ENCODE results near the gene CYYR1.

The CYYR1 gene

DNA sequence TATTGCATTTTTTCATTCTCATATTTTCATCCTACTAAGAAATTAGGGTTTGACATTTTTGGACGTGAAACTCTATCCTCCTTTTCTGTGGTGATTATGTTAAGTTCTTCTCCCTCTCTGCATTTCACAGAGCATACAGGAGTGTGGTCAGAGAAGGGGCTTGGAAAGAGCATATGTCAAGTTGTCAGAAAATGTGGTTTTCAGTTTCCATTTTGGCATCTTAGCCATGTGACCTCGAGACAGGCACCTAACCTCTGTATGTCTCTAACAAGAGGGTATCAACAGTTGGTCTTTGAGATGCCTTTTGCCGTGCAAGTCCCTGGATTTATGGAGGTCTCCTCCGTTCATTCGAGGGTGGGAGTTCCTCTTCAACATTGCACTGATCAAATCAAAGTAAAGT is 140.7 kb downstream of the CYYR1 start:
- H3K27me3 Mint-ChIP-seq (ENCODE audit: low read depth) = no peaks in the 10 kb centered on the region
- TF ChIP-seq, protein P1, sequence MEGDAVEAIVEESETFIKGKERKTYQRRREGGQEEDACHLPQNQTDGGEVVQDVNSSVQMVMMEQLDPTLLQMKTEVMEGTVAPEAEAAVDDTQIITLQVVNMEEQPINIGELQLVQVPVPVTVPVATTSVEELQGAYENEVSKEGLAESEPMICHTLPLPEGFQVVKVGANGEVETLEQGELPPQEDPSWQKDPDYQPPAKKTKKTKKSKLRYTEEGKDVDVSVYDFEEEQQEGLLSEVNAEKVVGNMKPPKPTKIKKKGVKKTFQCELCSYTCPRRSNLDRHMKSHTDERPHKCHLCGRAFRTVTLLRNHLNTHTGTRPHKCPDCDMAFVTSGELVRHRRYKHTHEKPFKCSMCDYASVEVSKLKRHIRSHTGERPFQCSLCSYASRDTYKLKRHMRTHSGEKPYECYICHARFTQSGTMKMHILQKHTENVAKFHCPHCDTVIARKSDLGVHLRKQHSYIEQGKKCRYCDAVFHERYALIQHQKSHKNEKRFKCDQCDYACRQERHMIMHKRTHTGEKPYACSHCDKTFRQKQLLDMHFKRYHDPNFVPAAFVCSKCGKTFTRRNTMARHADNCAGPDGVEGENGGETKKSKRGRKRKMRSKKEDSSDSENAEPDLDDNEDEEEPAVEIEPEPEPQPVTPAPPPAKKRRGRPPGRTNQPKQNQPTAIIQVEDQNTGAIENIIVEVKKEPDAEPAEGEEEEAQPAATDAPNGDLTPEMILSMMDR (IDR thresholded peaks at IDR 0.05; ENCODE audit: unreplicated experiment in 3 of 3) = no peak
- no peaks in the 10 kb centered on the region for H3K36me3 Mint-ChIP-seq (ENCODE audit: low read depth)
- no peaks in the 10 kb centered on the region for H3K9me3 Mint-ChIP-seq
- H3K27ac Mint-ChIP-seq = no peak overlapping the region
- no peak overlapping the region for H3K4me3 Mint-ChIP-seq
- peaks cover under 1% of the 10 kb centered on the region for H3K4me1 Mint-ChIP-seq

DNA sequence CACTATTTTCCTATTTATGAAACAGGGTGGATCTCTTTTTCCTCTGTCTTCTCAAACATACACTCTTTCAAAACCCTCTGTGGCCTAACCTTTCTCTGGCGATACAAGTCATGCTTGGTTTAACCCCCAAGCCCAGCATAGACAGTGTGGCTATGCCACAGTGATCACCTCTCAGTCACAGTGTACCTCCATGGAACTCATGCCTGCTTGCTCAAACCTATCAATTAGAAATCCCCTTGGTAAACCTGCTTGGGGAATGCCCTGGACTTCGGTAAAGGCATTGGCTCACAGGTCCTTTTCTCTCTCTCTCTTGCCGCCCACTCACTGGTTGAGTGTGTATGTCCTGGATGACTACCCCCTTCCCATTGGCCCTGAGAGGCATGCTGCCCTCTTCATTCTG is 147.5 kb downstream of the CYYR1 start:
- Mint-ChIP-seq H3K36me3 (ENCODE audit: low read depth) (no peaks in the 10 kb centered on the region), H3K4me3 (no peak overlapping the region), H3K27ac (no peak overlapping the region), H3K27me3 (ENCODE audit: low read depth) (no peaks in the 10 kb centered on the region), H3K4me1 (peaks cover 14% of the 10 kb centered on the region), H3K9me3 (peaks cover 2% of the 10 kb centered on the region)
- TF ChIP-seq, protein P1 (IDR thresholded peaks at IDR 0.05; ENCODE audit: unreplicated experiment in 3 of 3) = no peak

DNA sequence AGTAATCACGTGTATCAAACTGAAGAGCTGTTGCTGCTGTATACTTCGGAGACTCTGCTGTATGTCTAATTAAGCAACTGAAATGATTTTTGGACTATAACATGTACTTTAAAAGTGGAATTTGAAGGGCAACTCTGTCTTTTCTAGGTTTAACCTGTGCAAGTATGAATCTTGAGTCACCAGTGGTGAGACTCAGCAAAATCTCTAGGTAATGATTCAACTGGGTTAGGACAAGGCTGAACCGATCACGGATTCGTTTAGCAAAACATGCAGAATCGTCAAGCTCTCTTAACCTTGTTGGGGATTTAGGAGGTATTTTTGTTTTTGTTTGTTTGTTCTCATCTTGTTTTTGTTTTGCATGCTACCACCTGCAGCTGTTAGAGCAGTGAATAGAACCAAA is 149.6 kb downstream of the CYYR1 start:
- peaks cover 14% of the 10 kb centered on the region for H3K4me1 Mint-ChIP-seq
- no peaks in the 10 kb centered on the region for H3K27me3 Mint-ChIP-seq (ENCODE audit: low read depth)
- H3K4me3 Mint-ChIP-seq = no peak overlapping the region
- no peak overlapping the region for H3K27ac Mint-ChIP-seq
- H3K9me3 Mint-ChIP-seq = peaks cover 6% of the 10 kb centered on the region
- no peaks in the 10 kb centered on the region for H3K36me3 Mint-ChIP-seq (ENCODE audit: low read depth)
- TF ChIP-seq, protein P1 (IDR thresholded peaks at IDR 0.05; ENCODE audit: unreplicated experiment in 3 of 3) = no peak

DNA sequence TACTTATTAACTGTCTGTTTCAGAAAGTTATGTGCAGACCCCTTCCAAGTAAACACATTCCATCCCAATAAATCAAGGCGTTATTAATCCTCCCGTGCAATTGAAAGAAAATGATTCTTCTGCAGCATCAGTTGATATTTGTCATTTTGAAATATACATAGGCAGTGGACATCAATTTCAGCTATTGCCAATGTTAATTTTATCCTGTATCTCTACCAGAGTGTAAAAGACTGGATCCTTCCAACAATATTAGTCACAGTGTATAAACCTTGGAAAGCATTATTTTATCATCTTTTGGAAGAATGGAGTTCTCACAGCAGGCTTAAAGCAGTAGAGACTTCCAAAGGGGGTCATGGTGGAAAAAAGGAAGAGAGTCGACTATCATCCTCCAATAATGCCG is 150.4 kb downstream of the CYYR1 start:
- Mint-ChIP-seq H3K4me1 (peaks cover 14% of the 10 kb centered on the region), H3K9me3 (peaks cover 6% of the 10 kb centered on the region), H3K4me3 (no peak overlapping the region), H3K36me3 (ENCODE audit: low read depth) (no peaks in the 10 kb centered on the region), H3K27ac (no peak overlapping the region), H3K27me3 (ENCODE audit: low read depth) (no peaks in the 10 kb centered on the region)
- TF ChIP-seq, protein P1 (IDR thresholded peaks at IDR 0.05; ENCODE audit: unreplicated experiment in 3 of 3) = no peak

DNA sequence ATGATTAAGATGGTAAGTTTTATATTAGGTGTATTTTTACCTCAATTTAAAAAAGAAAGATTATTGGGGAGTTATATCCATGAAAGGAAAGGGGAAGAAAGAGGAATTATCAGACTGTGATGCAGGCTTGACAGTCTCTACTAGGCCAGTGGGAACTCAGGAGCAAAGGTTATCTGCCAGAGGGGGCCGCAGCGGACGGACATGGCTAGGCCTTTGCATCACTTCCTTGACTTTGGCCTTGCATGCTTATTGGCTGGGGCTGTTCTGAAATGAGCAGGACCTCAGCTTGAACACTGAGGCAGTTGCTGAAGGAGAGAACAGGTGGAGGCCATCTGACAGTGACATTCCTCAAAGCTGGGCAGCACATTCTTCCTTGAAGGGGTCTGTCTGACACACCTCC is 150.9 kb downstream of the CYYR1 start:
- no peaks in the 10 kb centered on the region for H3K36me3 Mint-ChIP-seq (ENCODE audit: low read depth)
- no peak overlapping the region for H3K27ac Mint-ChIP-seq
- no peaks in the 10 kb centered on the region for H3K27me3 Mint-ChIP-seq (ENCODE audit: low read depth)

DNA sequence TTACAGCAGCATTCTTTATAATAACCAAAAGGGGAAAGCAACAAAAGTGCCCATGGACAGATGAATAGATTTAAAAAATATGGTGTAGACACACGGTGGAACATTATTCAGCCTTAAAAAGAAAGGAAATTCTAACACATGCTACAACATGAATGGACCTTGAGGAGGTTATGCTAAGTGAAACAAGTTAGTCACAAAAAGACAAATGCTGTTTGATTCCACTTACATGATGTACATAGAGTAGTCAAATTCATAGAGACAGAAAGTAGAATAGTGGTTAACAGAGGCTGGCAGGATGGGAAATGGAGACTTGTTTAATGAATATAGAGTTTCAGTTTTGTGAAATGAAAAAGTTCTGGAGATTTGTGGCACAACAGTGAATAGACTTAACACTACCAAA is 151.4 kb downstream of the CYYR1 start:
- TF ChIP-seq, protein P1 (IDR thresholded peaks at IDR 0.05; ENCODE audit: unreplicated experiment in 3 of 3) = no peak
- Mint-ChIP-seq H3K27ac (no peak overlapping the region), H3K4me1 (peaks cover 14% of the 10 kb centered on the region), H3K9me3 (peaks cover 6% of the 10 kb centered on the region), H3K36me3 (ENCODE audit: low read depth) (no peaks in the 10 kb centered on the region), H3K4me3 (no peak overlapping the region), H3K27me3 (ENCODE audit: low read depth) (no peaks in the 10 kb centered on the region)

More for the DNA sequence above, 150.9 kb downstream of the CYYR1 start:
- Mint-ChIP-seq H3K4me3 (no peak overlapping the region), H3K9me3 (peaks cover 6% of the 10 kb centered on the region), H3K4me1 (peaks cover 14% of the 10 kb centered on the region)
- TF ChIP-seq, protein P1 (IDR thresholded peaks at IDR 0.05; ENCODE audit: unreplicated experiment in 3 of 3) = no peak

Measured in nephron (organoid).